SU-DHL-6 (cell line): ENCODE measurements around the gene H3-3A.

ENCODE experiments used
- CTCF ChIP-seq: fragments of 200-600 bp; sonication (generic); IDR thresholded peaks from one replicate; pipeline ENCODE4 v1.5.1; 2017; ENCODE audit warnings: antibody characterized with exemption, mild to moderate bottlenecking, low read length, moderate library complexity; ENCODE audit not compliant: insufficient read depth, poor library complexity, severe bottlenecking
- EZH2phosphoT487 ChIP-seq: fragments of 200-600 bp; sonication (generic), shearing (Covaris generic); conservative IDR thresholded peaks from 2 replicates; pipeline ENCODE4 v1.6.1; 2018; ENCODE audit warnings: mild to moderate bottlenecking, antibody characterized with exemption, low read length, moderate library complexity, mixed read lengths

- no peak for TF ChIP-seq CTCF
- no peak for TF ChIP-seq EZH2phosphoT487
Measured at GRCh38 chr1:226111098-226111882, 48.8 kb downstream of the H3-3A start.
